T-helper 17 cell (primary cell): ENCODE measurements around the gene SLCO1A2. TPM values are rescaled to one million over a fixed set of nuclear protein-coding genes. Genes with fewer than 3 reads are reported as not detected.

Source experiments
- ATAC-seq: fragments of 150-1000 bp; cut with Tn5 transposase; 2 replicates; pipeline ENCODE4 v1.10.0; 2021; ENCODE audit warnings: mild to moderate bottlenecking, moderate library complexity
- DNase-seq, 3 donors: peaks; one replicate each; pipeline versions ENCODE4 v3.0.0 to v3.0.0-alpha.2; 2020 to 2021
- H3K9me3 ChIP-seq: one replicate; pipeline ENCODE4 v1.7.0; 2013; ENCODE audit warnings: low read length, mild to moderate bottlenecking; ENCODE audit not compliant: control insufficient read depth, poor library complexity, severe bottlenecking
- H3K27ac Mint-ChIP-seq: one replicate; pipeline ENCODE4 v1.8.0; 2022; ENCODE audit warnings: mild to moderate bottlenecking, moderate library complexity, mixed read lengths
- H3K27me3 Mint-ChIP-seq: one replicate; pipeline ENCODE4 v1.8.0; 2022; ENCODE audit warnings: mixed read lengths
- H3K36me3 Mint-ChIP-seq: one replicate; pipeline ENCODE4 v1.8.0; 2022; ENCODE audit warnings: low read depth, mixed read lengths
- H3K4me1 Mint-ChIP-seq: one replicate; pipeline ENCODE4 v1.8.0; 2022; ENCODE audit warnings: mild to moderate bottlenecking, mixed read lengths
- H3K4me3 Mint-ChIP-seq: one replicate; pipeline ENCODE4 v1.8.0; 2022; ENCODE audit warnings: mild to moderate bottlenecking, moderate library complexity, mixed read lengths
- total RNA-seq, 4 donors: library from RNA in 2 of 4; stranded (reverse) in 2 of 4; gene quantifications; one replicate each; pipeline ENCODE4 v1.2.3 and lab custom pipeline; 2022 to 2026

SLCO1A2 gene
- total RNA-seq, 2 donors from 2014 or later: not detected

GRCh38 chr12:21305661-21306060 is 29.1 kb downstream of the SLCO1A2 start:
- ATAC-seq: no peak
- Mint-ChIP-seq H3K27me3 (peaks cover 45% of the 10 kb centered on the region), H3K27ac (no peak overlapping the region), H3K36me3 (peaks cover 7% of the 10 kb centered on the region), H3K4me3 (no peak overlapping the region), H3K4me1 (peaks cover 2% of the 10 kb centered on the region)
- no peak for DNase-seq
- no peaks in the 10 kb centered on the region for H3K9me3 ChIP-seq

- peaks cover 6% of the 10 kb centered on the region for H3K4me1 Mint-ChIP-seq
- no peak overlapping the region for H3K27ac Mint-ChIP-seq
- H3K27me3 Mint-ChIP-seq: peaks cover 26% of the 10 kb centered on the region
- H3K4me3 Mint-ChIP-seq: no peak overlapping the region
- no peaks in the 10 kb centered on the region for H3K9me3 ChIP-seq
- ATAC-seq (no peak), DNase-seq (no peak)
- peaks cover 7% of the 10 kb centered on the region for H3K36me3 Mint-ChIP-seq
Measured at GRCh38 chr12:21300632-21301031, 34.1 kb downstream of the SLCO1A2 start.

GRCh38 chr12:21296751-21297406 is 37.8 kb downstream of the SLCO1A2 start:
- DNase-seq: no peak
- Mint-ChIP-seq H3K27me3 (peaks cover 7% of the 10 kb centered on the region), H3K4me1 (peaks cover 6% of the 10 kb centered on the region), H3K4me3 (no peak overlapping the region), H3K36me3 (peaks cover under 1% of the 10 kb centered on the region), H3K27ac (no peak overlapping the region)
- no peaks in the 10 kb centered on the region for H3K9me3 ChIP-seq
- ATAC-seq: peak; percentile 50

GRCh38 chr12:21296348-21296747 is 38.4 kb downstream of the SLCO1A2 start:
- H3K9me3 ChIP-seq: no peaks in the 10 kb centered on the region
- Mint-ChIP-seq H3K4me3 (no peak overlapping the region), H3K4me1 (peaks cover 5% of the 10 kb centered on the region), H3K27me3 (peaks cover 4% of the 10 kb centered on the region), H3K36me3 (no peaks in the 10 kb centered on the region), H3K27ac (no peak overlapping the region)
- ATAC-seq (no peak), DNase-seq (no peak)

- no peaks in the 10 kb centered on the region for H3K9me3 ChIP-seq
- DNase-seq: no peak
- Mint-ChIP-seq H3K4me1 (peaks cover 5% of the 10 kb centered on the region), H3K36me3 (no peaks in the 10 kb centered on the region), H3K4me3 (no peak overlapping the region), H3K27ac (no peak overlapping the region), H3K27me3 (peaks cover 4% of the 10 kb centered on the region)
- ATAC-seq: no peak
Measured at GRCh38 chr12:21294176-21294575, 40.5 kb downstream of the SLCO1A2 start.

- no peak overlapping the region for H3K4me3 Mint-ChIP-seq
Measured at GRCh38 chr12:21292111-21292510, 42.6 kb downstream of the SLCO1A2 start.

GRCh38 chr12:21289698-21290097 is 45.0 kb downstream of the SLCO1A2 start:
- ATAC-seq (no peak), DNase-seq (no peak)
- Mint-ChIP-seq H3K36me3 (no peaks in the 10 kb centered on the region), H3K27ac (no peak overlapping the region), H3K4me1 (no peaks in the 10 kb centered on the region), H3K4me3 (no peak overlapping the region), H3K27me3 (no peaks in the 10 kb centered on the region)
- no peaks in the 10 kb centered on the region for H3K9me3 ChIP-seq

More at GRCh38 chr12:21292111-21292510, 42.6 kb downstream of the SLCO1A2 start:
- H3K27ac Mint-ChIP-seq: no peak overlapping the region
- H3K4me1 Mint-ChIP-seq: peaks cover 3% of the 10 kb centered on the region
- peaks cover 4% of the 10 kb centered on the region for H3K27me3 Mint-ChIP-seq
- H3K9me3 ChIP-seq: no peaks in the 10 kb centered on the region
- DNase-seq: no peak
- no peak for ATAC-seq
- no peaks in the 10 kb centered on the region for H3K36me3 Mint-ChIP-seq

- no peak for ATAC-seq
- H3K9me3 ChIP-seq: no peaks in the 10 kb centered on the region
- no peak overlapping the region for H3K4me3 Mint-ChIP-seq
- no peak for DNase-seq
- peaks cover 60% of the 10 kb centered on the region for H3K27me3 Mint-ChIP-seq
- no peak overlapping the region for H3K27ac Mint-ChIP-seq
- H3K36me3 Mint-ChIP-seq: peaks cover 2% of the 10 kb centered on the region
- no peaks in the 10 kb centered on the region for H3K4me1 Mint-ChIP-seq
Measured at GRCh38 chr12:21276826-21277225, 57.9 kb downstream of the SLCO1A2 start.

GRCh38 chr12:21265932-21266331 is 68.8 kb downstream of the SLCO1A2 start:
- ATAC-seq (no peak), DNase-seq (no peak)
- Mint-ChIP-seq H3K4me1 (no peaks in the 10 kb centered on the region), H3K4me3 (no peak overlapping the region), H3K27me3 (no peaks in the 10 kb centered on the region), H3K36me3 (no peaks in the 10 kb centered on the region), H3K27ac (no peak overlapping the region)
- no peaks in the 10 kb centered on the region for H3K9me3 ChIP-seq

- Mint-ChIP-seq H3K4me3 (no peak overlapping the region), H3K36me3 (no peaks in the 10 kb centered on the region), H3K4me1 (no peaks in the 10 kb centered on the region), H3K27me3 (no peaks in the 10 kb centered on the region), H3K27ac (no peak overlapping the region)
- ATAC-seq (no peak), DNase-seq (no peak)
- no peaks in the 10 kb centered on the region for H3K9me3 ChIP-seq
Measured at GRCh38 chr12:21264232-21264631, 70.5 kb downstream of the SLCO1A2 start.

GRCh38 chr12:21257172-21257571 is 77.5 kb downstream of the SLCO1A2 start:
- H3K36me3 Mint-ChIP-seq: no peaks in the 10 kb centered on the region
- H3K4me1 Mint-ChIP-seq: no peaks in the 10 kb centered on the region

GRCh38 chr12:21252070-21252469 is 82.6 kb downstream of the SLCO1A2 start:
- DNase-seq: no peak
- H3K4me1 Mint-ChIP-seq: no peaks in the 10 kb centered on the region
- H3K27ac Mint-ChIP-seq: no peak overlapping the region
- no peaks in the 10 kb centered on the region for H3K36me3 Mint-ChIP-seq
- no peaks in the 10 kb centered on the region for H3K27me3 Mint-ChIP-seq
- no peaks in the 10 kb centered on the region for H3K9me3 ChIP-seq
- no peak for ATAC-seq
- no peak overlapping the region for H3K4me3 Mint-ChIP-seq

More at GRCh38 chr12:21257172-21257571, 77.5 kb downstream of the SLCO1A2 start:
- no peak for DNase-seq
- no peaks in the 10 kb centered on the region for H3K9me3 ChIP-seq
- Mint-ChIP-seq H3K27me3 (no peaks in the 10 kb centered on the region), H3K4me3 (no peak overlapping the region), H3K27ac (no peak overlapping the region)
- ATAC-seq: no peak

GRCh38 chr12:21248679-21249078 is 86.0 kb downstream of the SLCO1A2 start:
- H3K9me3 ChIP-seq: no peaks in the 10 kb centered on the region
- DNase-seq (no peak), ATAC-seq (no peak)
- no peak overlapping the region for H3K4me3 Mint-ChIP-seq
- no peaks in the 10 kb centered on the region for H3K36me3 Mint-ChIP-seq
- H3K27me3 Mint-ChIP-seq: peaks cover 6% of the 10 kb centered on the region
- H3K4me1 Mint-ChIP-seq: no peaks in the 10 kb centered on the region
- no peak overlapping the region for H3K27ac Mint-ChIP-seq

- H3K9me3 ChIP-seq: no peaks in the 10 kb centered on the region
- H3K4me3 Mint-ChIP-seq: no peak overlapping the region
- no peaks in the 10 kb centered on the region for H3K4me1 Mint-ChIP-seq
- H3K36me3 Mint-ChIP-seq: no peaks in the 10 kb centered on the region
- ATAC-seq: no peak
- H3K27ac Mint-ChIP-seq: no peak overlapping the region
- H3K27me3 Mint-ChIP-seq: peaks cover 17% of the 10 kb centered on the region
- no peak for DNase-seq
Measured at GRCh38 chr12:21239866-21240265, 94.9 kb downstream of the SLCO1A2 start.
